WTC11 (cell line): ENCODE results near the gene PRR15L. TPM values are rescaled to one million over a fixed set of nuclear protein-coding genes. Genes with fewer than 3 reads are reported as not detected.

Source experiments
- ATAC-seq: fragments of 200-7000 bp; cut with Tn5 transposase; 2 replicates; pipeline ENCODE4 v1.10.0; 2021; ENCODE audit warnings: mild to moderate bottlenecking, moderate library complexity
- CTCF ChIA-PET: fragments of 300-600 bp; sonication (Branson Sonifier 250); formaldehyde crosslinking; loops from one replicate; lab custom pipeline; 2021; ENCODE audit warnings: antibody characterized with exemption; lab: Charles Lee
- POLR2A ChIA-PET: fragments of 350-600 bp; sonication (Branson Sonifier 250); formaldehyde crosslinking; loops from one replicate; lab custom pipeline; 2021; ENCODE audit warnings: antibody characterized with exemption; lab: Charles Lee
- DNase-seq: peaks from one replicate; pipeline ENCODE4 v3.0.0; 2021; ENCODE audit warnings: low spot score
- H3K27ac Mint-ChIP-seq: 2 replicates; pipeline ENCODE4 v1.8.0; 2021; ENCODE audit warnings: mixed read lengths
- H3K27me3 Mint-ChIP-seq: 2 replicates; pipeline ENCODE4 v1.8.0; 2021; ENCODE audit warnings: low read depth, mild to moderate bottlenecking, moderate library complexity, mixed read lengths
- H3K36me3 Mint-ChIP-seq: 2 replicates; pipeline ENCODE4 v1.8.0; 2021; ENCODE audit warnings: mixed read lengths
- H3K4me1 Mint-ChIP-seq: 2 replicates; pipeline ENCODE4 v1.8.0; 2022; ENCODE audit warnings: mixed read lengths
- H3K4me3 Mint-ChIP-seq: 2 replicates; pipeline ENCODE4 v1.8.0; 2021; ENCODE audit warnings: mild to moderate bottlenecking, moderate library complexity, mixed read lengths
- H3K9me3 Mint-ChIP-seq: 2 replicates; pipeline ENCODE4 v1.8.0; 2021; ENCODE audit warnings: mixed read lengths
- ETV6 ChIP-seq: sonication (generic); formaldehyde crosslinking; IDR thresholded peaks from 2 replicates; pipeline ENCODE4 v1.8.1; 2022; ENCODE audit warnings: mild to moderate bottlenecking, missing genetic modification reagents
- NR1H2 ChIP-seq: sonication (generic); formaldehyde crosslinking; IDR thresholded peaks from 2 replicates; pipeline ENCODE4 v1.9.0; 2021; ENCODE audit warnings: mild to moderate bottlenecking, moderate library complexity, missing genetic modification reagents
- NR2C2 ChIP-seq: sonication (generic); formaldehyde crosslinking; IDR thresholded peaks from 2 replicates; pipeline ENCODE4 v1.8.0; 2022; ENCODE audit warnings: mild to moderate bottlenecking, missing genetic modification reagents
- RORB ChIP-seq: fragments of 250-450 bp; sonication (Bioruptor Pico); IDR thresholded peaks from 2 replicates; pipeline ENCODE4 v1.9.0; 2021; ENCODE audit warnings: mild to moderate bottlenecking
- TP53 ChIP-seq: sonication (generic); formaldehyde crosslinking; IDR thresholded peaks from 2 replicates; pipeline ENCODE4 v1.8.1; 2023; ENCODE audit warnings: mild to moderate bottlenecking, missing genetic modification reagents
- ZNF121 ChIP-seq: sonication (generic); formaldehyde crosslinking; IDR thresholded peaks from 2 replicates; pipeline ENCODE4 v1.8.0; 2023; ENCODE audit warnings: missing genetic modification reagents
- ZNF671 ChIP-seq: fragments of 250-450 bp; sonication (Bioruptor Pico); IDR thresholded peaks from 2 replicates; pipeline ENCODE4 v1.8.0; 2021; ENCODE audit warnings: mild to moderate bottlenecking
- total RNA-seq: library from RNA; stranded (reverse); gene quantifications from 3 replicates; pipeline ENCODE4 v1.2.3, GENCODE V29; 2021
- TF ChIP-seq, protein P1 (sequence below): sonication (generic); formaldehyde crosslinking; IDR thresholded peaks from 2 replicates; pipeline ENCODE4 v1.8.0; 2022; ENCODE audit warnings: mild to moderate bottlenecking, missing genetic modification reagents
- TF ChIP-seq, protein P2 (sequence below): sonication (generic); formaldehyde crosslinking; IDR thresholded peaks from 2 replicates; pipeline ENCODE4 v1.8.1; 2022; ENCODE audit warnings: mild to moderate bottlenecking, moderate library complexity, missing genetic modification reagents
- TF ChIP-seq, protein P3 (sequence below): sonication (generic); formaldehyde crosslinking; IDR thresholded peaks from 2 replicates; pipeline ENCODE4 v1.8.0; 2023; ENCODE audit warnings: missing genetic modification reagents
- TF ChIP-seq, protein P4 (sequence below): fragments of 250-450 bp; sonication (Bioruptor Pico); conservative IDR thresholded peaks from 2 replicates; pipeline ENCODE4 v1.9.0; 2021; ENCODE audit warnings: mild to moderate bottlenecking
- TF ChIP-seq, protein P5 (sequence below): fragments of 250-450 bp; sonication (Bioruptor Pico); IDR thresholded peaks from 2 replicates; pipeline ENCODE4 v1.9.0; 2021; ENCODE audit warnings: mild to moderate bottlenecking, borderline replicate concordance
- TF ChIP-seq, protein P6 (sequence below): fragments of 250-450 bp; sonication (Bioruptor Pico); IDR thresholded peaks from 2 replicates; pipeline ENCODE4 v1.8.0; 2021; ENCODE audit warnings: mild to moderate bottlenecking
- TF ChIP-seq, protein P7 (sequence below): sonication (generic); formaldehyde crosslinking; IDR thresholded peaks from 2 replicates; pipeline ENCODE4 v1.8.1; 2023; ENCODE audit warnings: mild to moderate bottlenecking, missing genetic modification reagents, borderline replicate concordance

Gene PRR15L
- total RNA-seq, 1 experiment from 2014 or later: 0.59 TPM

DNA sequence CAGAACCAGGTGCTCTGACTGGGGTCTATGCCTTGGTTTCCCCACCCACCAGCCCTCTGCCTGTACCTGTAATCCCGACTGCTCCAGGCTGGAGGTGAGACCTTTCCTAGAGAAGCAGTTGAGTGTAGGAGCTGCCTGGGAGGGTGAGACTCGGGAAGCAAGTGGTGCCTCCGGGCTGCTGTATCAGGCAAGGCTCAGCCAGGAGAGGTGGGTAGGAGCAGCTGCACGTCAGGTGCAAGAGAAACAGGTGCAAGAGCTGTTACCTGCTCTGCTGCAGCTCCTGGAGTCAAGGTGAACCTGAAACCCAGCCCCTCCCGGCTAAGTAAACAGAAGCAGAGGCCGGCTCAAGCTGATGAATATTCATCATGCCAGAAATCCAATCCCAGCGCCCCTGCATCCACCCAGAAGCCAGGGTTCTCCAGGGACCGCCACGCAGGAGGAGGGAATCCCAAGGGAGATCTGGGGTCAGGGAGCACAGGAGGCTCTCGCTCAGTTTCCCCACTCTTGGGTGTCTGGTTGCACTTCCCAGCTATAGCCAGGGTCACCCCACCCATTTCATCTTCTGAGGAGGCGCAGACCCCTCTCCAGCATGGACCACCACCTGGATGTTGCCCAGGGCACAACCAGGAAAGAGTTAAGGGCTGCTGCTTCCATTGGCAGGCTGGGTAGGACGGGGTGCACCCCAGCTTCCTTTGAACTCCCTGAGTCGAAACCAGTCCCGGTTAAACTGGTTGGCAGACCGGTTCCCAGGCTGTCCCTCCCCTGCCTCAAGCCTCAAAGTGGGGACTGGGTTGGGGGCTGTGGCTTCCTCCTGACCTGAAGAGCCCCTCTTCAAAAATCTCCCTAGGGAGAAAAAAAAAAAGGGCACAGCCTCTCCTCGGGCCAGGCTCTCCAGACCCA lies at the start of gene PRR15L (continued):
- no peak for TF ChIP-seq RORB (CRISPR knock-in tag)
- TF ChIP-seq, protein P1, sequence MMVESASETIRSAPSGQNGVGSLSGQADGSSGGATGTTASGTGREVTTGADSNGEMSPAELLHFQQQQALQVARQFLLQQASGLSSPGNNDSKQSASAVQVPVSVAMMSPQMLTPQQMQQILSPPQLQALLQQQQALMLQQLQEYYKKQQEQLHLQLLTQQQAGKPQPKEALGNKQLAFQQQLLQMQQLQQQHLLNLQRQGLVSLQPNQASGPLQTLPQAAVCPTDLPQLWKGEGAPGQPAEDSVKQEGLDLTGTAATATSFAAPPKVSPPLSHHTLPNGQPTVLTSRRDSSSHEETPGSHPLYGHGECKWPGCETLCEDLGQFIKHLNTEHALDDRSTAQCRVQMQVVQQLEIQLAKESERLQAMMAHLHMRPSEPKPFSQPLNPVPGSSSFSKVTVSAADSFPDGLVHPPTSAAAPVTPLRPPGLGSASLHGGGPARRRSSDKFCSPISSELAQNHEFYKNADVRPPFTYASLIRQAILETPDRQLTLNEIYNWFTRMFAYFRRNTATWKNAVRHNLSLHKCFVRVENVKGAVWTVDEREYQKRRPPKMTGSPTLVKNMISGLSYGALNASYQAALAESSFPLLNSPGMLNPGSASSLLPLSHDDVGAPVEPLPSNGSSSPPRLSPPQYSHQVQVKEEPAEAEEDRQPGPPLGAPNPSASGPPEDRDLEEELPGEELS: no peak
- no peak for TF ChIP-seq TP53 (CRISPR knock-in tag)
- TF ChIP-seq, all 79 proteins: peak for 0

DNA sequence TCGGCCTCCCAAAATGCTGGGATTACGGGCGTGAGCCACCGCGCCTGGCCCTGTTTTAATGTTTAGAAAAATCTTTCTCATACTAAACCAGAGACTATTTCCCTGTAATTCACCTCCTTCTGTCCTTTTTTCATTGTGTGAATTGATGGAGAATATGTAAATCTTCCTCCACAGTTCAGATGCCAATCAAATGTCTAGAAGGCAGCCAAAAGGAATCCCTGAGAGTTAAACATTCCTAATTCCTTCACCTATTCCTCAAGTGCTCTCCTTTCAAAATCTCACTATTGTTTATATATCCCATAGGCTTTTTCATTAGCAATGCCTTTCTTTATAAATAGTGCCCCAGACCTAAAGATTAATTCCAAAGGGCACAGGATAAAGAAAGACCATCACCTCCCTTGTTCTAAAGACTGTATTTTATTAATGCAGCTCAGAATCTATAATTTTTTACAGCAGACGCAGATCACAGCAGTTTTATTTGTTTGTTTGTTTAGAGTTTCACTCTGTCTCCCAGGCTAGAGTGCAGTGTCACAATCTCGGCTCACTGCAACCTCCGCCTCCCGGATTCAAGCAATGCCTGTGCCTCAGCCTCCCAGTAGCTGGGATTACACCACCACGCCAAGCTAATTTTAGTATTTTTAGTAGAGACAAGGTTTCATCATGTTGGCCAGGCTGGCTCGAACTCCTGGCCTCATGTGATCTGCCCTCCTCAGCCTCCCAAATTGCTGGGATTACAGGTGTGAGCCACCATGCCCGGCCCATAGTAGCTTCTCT lies 49.4 kb upstream of the PRR15L start:
- no peak overlapping the region for H3K4me3 Mint-ChIP-seq
- DNase-seq: no peak
- no peak for TF ChIP-seq ZNF121 (CRISPR knock-in tag)
- no peak for TF ChIP-seq ETV6 (CRISPR knock-in tag)
- TF ChIP-seq, protein P2, sequence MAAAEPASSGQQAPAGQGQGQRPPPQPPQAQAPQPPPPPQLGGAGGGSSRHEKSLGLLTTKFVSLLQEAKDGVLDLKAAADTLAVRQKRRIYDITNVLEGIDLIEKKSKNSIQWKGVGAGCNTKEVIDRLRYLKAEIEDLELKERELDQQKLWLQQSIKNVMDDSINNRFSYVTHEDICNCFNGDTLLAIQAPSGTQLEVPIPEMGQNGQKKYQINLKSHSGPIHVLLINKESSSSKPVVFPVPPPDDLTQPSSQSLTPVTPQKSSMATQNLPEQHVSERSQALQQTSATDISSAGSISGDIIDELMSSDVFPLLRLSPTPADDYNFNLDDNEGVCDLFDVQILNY (CRISPR knock-in tag): no peak
- TF ChIP-seq, protein P3, sequence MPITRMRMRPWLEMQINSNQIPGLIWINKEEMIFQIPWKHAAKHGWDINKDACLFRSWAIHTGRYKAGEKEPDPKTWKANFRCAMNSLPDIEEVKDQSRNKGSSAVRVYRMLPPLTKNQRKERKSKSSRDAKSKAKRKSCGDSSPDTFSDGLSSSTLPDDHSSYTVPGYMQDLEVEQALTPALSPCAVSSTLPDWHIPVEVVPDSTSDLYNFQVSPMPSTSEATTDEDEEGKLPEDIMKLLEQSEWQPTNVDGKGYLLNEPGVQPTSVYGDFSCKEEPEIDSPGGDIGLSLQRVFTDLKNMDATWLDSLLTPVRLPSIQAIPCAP (CRISPR knock-in tag): no peak
- TF ChIP-seq, protein P4, sequence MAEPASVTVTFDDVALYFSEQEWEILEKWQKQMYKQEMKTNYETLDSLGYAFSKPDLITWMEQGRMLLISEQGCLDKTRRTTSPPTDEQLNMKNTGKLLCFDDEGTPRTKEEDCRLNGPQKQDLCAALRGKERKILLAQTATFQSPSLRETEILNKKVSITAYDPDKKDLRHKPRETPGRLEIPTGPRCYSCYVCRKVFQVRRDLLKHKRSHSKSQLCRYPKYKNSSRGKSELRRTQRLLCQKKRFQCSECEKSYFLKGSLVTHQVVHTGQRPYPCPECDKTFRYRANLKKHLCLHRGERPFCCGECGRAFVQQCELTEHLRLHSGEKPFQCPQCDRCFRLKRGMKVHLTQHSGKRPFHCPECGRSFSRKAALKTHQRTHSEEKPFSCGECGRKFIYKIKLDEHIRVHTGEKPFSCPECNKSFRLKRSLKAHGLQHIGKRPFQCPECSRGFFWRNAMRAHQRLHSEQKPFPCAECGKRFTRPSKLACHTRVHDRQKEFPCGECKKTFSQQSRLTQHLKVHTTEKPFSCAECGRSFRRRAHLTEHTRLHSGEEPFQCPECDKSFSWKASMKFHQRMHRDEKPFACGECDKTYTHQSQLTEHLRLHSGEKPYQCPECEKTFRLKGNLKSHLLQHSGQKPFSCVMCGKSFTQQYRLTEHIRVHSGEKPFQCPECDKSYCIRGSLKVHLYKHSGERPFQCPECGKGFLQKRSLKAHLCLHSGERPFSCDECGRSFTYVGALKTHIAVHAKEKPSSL (CRISPR knock-in tag): no peak
- TF ChIP-seq ZNF671 (CRISPR knock-in tag): no peak
- TF ChIP-seq, protein P5, sequence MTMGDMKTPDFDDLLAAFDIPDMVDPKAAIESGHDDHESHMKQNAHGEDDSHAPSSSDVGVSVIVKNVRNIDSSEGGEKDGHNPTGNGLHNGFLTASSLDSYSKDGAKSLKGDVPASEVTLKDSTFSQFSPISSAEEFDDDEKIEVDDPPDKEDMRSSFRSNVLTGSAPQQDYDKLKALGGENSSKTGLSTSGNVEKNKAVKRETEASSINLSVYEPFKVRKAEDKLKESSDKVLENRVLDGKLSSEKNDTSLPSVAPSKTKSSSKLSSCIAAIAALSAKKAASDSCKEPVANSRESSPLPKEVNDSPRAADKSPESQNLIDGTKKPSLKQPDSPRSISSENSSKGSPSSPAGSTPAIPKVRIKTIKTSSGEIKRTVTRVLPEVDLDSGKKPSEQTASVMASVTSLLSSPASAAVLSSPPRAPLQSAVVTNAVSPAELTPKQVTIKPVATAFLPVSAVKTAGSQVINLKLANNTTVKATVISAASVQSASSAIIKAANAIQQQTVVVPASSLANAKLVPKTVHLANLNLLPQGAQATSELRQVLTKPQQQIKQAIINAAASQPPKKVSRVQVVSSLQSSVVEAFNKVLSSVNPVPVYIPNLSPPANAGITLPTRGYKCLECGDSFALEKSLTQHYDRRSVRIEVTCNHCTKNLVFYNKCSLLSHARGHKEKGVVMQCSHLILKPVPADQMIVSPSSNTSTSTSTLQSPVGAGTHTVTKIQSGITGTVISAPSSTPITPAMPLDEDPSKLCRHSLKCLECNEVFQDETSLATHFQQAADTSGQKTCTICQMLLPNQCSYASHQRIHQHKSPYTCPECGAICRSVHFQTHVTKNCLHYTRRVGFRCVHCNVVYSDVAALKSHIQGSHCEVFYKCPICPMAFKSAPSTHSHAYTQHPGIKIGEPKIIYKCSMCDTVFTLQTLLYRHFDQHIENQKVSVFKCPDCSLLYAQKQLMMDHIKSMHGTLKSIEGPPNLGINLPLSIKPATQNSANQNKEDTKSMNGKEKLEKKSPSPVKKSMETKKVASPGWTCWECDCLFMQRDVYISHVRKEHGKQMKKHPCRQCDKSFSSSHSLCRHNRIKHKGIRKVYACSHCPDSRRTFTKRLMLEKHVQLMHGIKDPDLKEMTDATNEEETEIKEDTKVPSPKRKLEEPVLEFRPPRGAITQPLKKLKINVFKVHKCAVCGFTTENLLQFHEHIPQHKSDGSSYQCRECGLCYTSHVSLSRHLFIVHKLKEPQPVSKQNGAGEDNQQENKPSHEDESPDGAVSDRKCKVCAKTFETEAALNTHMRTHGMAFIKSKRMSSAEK (CRISPR knock-in tag): no peak
- TF ChIP-seq NR2C2: no peak
- TF ChIP-seq, protein P6, sequence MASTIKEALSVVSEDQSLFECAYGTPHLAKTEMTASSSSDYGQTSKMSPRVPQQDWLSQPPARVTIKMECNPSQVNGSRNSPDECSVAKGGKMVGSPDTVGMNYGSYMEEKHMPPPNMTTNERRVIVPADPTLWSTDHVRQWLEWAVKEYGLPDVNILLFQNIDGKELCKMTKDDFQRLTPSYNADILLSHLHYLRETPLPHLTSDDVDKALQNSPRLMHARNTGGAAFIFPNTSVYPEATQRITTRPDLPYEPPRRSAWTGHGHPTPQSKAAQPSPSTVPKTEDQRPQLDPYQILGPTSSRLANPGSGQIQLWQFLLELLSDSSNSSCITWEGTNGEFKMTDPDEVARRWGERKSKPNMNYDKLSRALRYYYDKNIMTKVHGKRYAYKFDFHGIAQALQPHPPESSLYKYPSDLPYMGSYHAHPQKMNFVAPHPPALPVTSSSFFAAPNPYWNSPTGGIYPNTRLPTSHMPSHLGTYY: no peak
- TF ChIP-seq, protein P7, sequence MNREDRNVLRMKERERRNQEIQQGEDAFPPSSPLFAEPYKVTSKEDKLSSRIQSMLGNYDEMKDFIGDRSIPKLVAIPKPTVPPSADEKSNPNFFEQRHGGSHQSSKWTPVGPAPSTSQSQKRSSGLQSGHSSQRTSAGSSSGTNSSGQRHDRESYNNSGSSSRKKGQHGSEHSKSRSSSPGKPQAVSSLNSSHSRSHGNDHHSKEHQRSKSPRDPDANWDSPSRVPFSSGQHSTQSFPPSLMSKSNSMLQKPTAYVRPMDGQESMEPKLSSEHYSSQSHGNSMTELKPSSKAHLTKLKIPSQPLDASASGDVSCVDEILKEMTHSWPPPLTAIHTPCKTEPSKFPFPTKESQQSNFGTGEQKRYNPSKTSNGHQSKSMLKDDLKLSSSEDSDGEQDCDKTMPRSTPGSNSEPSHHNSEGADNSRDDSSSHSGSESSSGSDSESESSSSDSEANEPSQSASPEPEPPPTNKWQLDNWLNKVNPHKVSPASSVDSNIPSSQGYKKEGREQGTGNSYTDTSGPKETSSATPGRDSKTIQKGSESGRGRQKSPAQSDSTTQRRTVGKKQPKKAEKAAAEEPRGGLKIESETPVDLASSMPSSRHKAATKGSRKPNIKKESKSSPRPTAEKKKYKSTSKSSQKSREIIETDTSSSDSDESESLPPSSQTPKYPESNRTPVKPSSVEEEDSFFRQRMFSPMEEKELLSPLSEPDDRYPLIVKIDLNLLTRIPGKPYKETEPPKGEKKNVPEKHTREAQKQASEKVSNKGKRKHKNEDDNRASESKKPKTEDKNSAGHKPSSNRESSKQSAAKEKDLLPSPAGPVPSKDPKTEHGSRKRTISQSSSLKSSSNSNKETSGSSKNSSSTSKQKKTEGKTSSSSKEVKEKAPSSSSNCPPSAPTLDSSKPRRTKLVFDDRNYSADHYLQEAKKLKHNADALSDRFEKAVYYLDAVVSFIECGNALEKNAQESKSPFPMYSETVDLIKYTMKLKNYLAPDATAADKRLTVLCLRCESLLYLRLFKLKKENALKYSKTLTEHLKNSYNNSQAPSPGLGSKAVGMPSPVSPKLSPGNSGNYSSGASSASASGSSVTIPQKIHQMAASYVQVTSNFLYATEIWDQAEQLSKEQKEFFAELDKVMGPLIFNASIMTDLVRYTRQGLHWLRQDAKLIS (CRISPR knock-in tag): no peak
- no peak for TF ChIP-seq NR1H2 (CRISPR knock-in tag)
- peaks cover 47% of the 10 kb centered on the region for H3K4me1 Mint-ChIP-seq
- H3K27me3 Mint-ChIP-seq: peaks cover 6% of the 10 kb centered on the region; the same call in 1 of the 2 replicates
- no peak for ATAC-seq
- H3K27ac Mint-ChIP-seq: no peak overlapping the region
- no peaks in the 10 kb centered on the region; the same call in 1 of the 2 replicates for H3K9me3 Mint-ChIP-seq
- H3K36me3 Mint-ChIP-seq: no peaks in the 10 kb centered on the region
- ChIA-PET POLR2A (no interaction called here), CTCF (interaction anchor here (0.9 to 5.1 kb wide), 3 partner anchors 28 to 60 kb away, joined by 4 to 33 read pairs (median 14); partner anchors contain the start of gene CDK5RAP3)
